ENCODE data around the gene SPG11.
A peak's percentile ranks its signal among the peaks of the same experiment; 100 is the strongest.

Gene SPG11

GRCh38 chr15:44595656-44596510, 67.6 kb downstream of the SPG11 start:
- no peak overlapping the region for H3K4me3 ChIP-seq (ENCODE audit: low read depth, low read length)
- peak; percentile 4 for DNase-seq (ENCODE audit: low read depth)
- TF ChIP-seq CTCF (IDR thresholded peaks at IDR 0.05; ENCODE audit: low read depth, low read length, missing control alignments): no peak

- DNase-seq (ENCODE audit: low read depth): no peak
- no peak for TF ChIP-seq CTCF (IDR thresholded peaks at IDR 0.05; ENCODE audit: low read depth, low read length, missing control alignments)
- H3K4me3 ChIP-seq (ENCODE audit: low read depth, low read length): no peak overlapping the region
These were observed 68.2 kb downstream of the SPG11 start for GRCh38 chr15:44595246-44595645.

GRCh38 chr15:44593042-44593736, 70.3 kb downstream of the SPG11 start:
- DNase-seq (ENCODE audit: low read depth): no peak
- no peak overlapping the region for H3K4me3 ChIP-seq (ENCODE audit: low read depth, low read length)
- peak; percentile 32 for TF ChIP-seq CTCF (IDR thresholded peaks at IDR 0.05; ENCODE audit: low read depth, low read length, missing control alignments)

GRCh38 chr15:44591326-44591725, 72.1 kb downstream of the SPG11 start:
- no peak for DNase-seq (ENCODE audit: low read depth)
- no peak overlapping the region for H3K4me3 ChIP-seq (ENCODE audit: low read depth, low read length)
- no peak for TF ChIP-seq CTCF (IDR thresholded peaks at IDR 0.05; ENCODE audit: low read depth, low read length, missing control alignments)

- no peak overlapping the region for H3K4me3 ChIP-seq (ENCODE audit: low read depth, low read length)
- TF ChIP-seq CTCF (IDR thresholded peaks at IDR 0.05; ENCODE audit: low read depth, low read length, missing control alignments): no peak
- no peak for DNase-seq (ENCODE audit: low read depth)
These were observed 74.9 kb downstream of the SPG11 start for GRCh38 chr15:44588541-44588940.

GRCh38 chr15:44585633-44586032, 77.8 kb downstream of the SPG11 start:
- no peak for TF ChIP-seq CTCF (IDR thresholded peaks at IDR 0.05; ENCODE audit: low read depth, low read length, missing control alignments)
- no peak overlapping the region for H3K4me3 ChIP-seq (ENCODE audit: low read depth, low read length)
- DNase-seq (ENCODE audit: low read depth): no peak

All from GM12864 (cell line).